Osteoblast (primary cell): ENCODE results near the gene HNRNPH2. TPM values are rescaled to one million over a fixed set of nuclear protein-coding genes. Genes with fewer than 3 reads are reported as not detected.

ENCODE experiments used
- DNase-seq: peaks from one replicate; pipeline ENCODE4 v3.0.0; 2011; ENCODE audit warnings: low spot score, mixed read lengths; ENCODE audit not compliant: insufficient read length; ENCODE audit errors: missing footprints
- H2AFZ ChIP-seq: 2 replicates; pipeline ENCODE4 v1.6.0; 2011; ENCODE audit warnings: mild to moderate bottlenecking, low read length
- H3K27ac ChIP-seq: 2 replicates; pipeline ENCODE4 v1.5.1; 2011; ENCODE audit warnings: mild to moderate bottlenecking, low read depth, low read length, moderate library complexity
- H3K27me3 ChIP-seq: 2 replicates; pipeline ENCODE4 v1.6.0; 2012; ENCODE audit warnings: mild to moderate bottlenecking, control low read depth, inconsistent platforms, low read length, moderate library complexity; ENCODE audit not compliant: insufficient read depth
- H3K36me3 ChIP-seq: 2 replicates; pipeline ENCODE4 v1.5.1; 2011; ENCODE audit warnings: mild to moderate bottlenecking, low read length, control low read depth, moderate library complexity; ENCODE audit not compliant: insufficient read depth
- H3K4me1 ChIP-seq: 2 replicates; pipeline ENCODE4 v1.5.1; 2011; ENCODE audit warnings: mild to moderate bottlenecking, low read length, control low read depth, moderate library complexity; ENCODE audit not compliant: insufficient read depth
- H3K4me2 ChIP-seq: 2 replicates; pipeline ENCODE4 v1.6.0; 2011; ENCODE audit warnings: mild to moderate bottlenecking, low read length; ENCODE audit not compliant: insufficient read depth
- H3K4me3 ChIP-seq: fragments of 200-600 bp; sonication (generic); 3 replicates; pipeline ENCODE4 v1.5.1; 2012; ENCODE audit warnings: mild to moderate bottlenecking, low read length, inconsistent platforms; ENCODE audit not compliant: insufficient read depth
- H3K79me2 ChIP-seq: 2 replicates; pipeline ENCODE4 v1.6.0; 2012; ENCODE audit warnings: mild to moderate bottlenecking, low read length, control low read depth, inconsistent platforms; ENCODE audit not compliant: insufficient read depth
- H3K9me3 ChIP-seq: 2 replicates; pipeline ENCODE4 v1.5.1; 2011; ENCODE audit warnings: low read depth, low read length, control low read depth
- H4K20me1 ChIP-seq: 2 replicates; pipeline ENCODE4 v1.6.0; 2012; ENCODE audit warnings: mild to moderate bottlenecking, low read length, control low read depth; ENCODE audit not compliant: insufficient read depth
- CTCF ChIP-seq: IDR thresholded peaks from 2 replicates; pipeline ENCODE4 v1.5.1; 2011; ENCODE audit warnings: mild to moderate bottlenecking, low read depth, low read length, moderate library complexity; ENCODE audit errors: extremely low read depth
- total RNA-seq: library from RNA; depleted of rRNA; stranded (reverse); fragments of >200 nt; gene quantifications from 2 replicates; pipeline ENCODE4 v1.2.3, GENCODE V29; 2012

The HNRNPH2 gene
- total RNA-seq, 1 donor, result 70.2 TPM

DNA sequence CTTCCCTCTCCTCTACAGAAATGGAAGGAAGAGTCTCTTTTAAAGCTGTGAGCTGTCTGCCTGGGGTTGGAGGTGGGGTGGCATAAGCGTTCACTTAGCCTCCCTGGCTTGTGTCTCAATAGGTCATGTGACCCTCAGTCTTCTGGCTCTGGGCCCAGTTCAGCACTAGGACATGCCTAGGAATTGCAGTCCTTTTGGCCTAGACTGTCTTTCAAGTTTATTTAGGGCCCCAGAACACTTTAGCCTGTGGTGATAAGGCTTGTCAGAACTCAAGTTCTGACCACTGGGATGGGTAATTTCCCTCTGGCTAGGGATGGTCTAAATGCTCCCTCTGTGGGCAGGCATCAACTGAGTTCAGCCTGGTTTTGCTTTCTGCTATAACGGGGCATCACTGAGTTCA, 42.9 kb downstream of the HNRNPH2 start:
- no peak for TF ChIP-seq CTCF
- no peak overlapping the region for H3K4me3 ChIP-seq
- peaks cover 2% of the 10 kb centered on the region for H3K4me1 ChIP-seq
- H3K27me3 ChIP-seq, result no peaks in the 10 kb centered on the region
- H3K36me3 ChIP-seq, result no peaks in the 10 kb centered on the region
- H2AFZ ChIP-seq, result no peak overlapping the region
- H3K4me2 ChIP-seq, result no peak overlapping the region
- DNase-seq, result no peak
- no peaks in the 10 kb centered on the region for H3K9me3 ChIP-seq
- no peaks in the 10 kb centered on the region for H3K79me2 ChIP-seq
- H3K27ac ChIP-seq, result no peak overlapping the region
- no peaks in the 10 kb centered on the region for H4K20me1 ChIP-seq

- Histone ChIP-seq H3K4me3 (no peak overlapping the region), H3K79me2 (no peaks in the 10 kb centered on the region), H3K36me3 (no peaks in the 10 kb centered on the region), H3K27me3 (no peaks in the 10 kb centered on the region), H3K27ac (no peak overlapping the region), H3K4me1 (peaks cover 2% of the 10 kb centered on the region), H2AFZ (no peak overlapping the region), H4K20me1 (no peaks in the 10 kb centered on the region), H3K4me2 (no peak overlapping the region), H3K9me3 (no peaks in the 10 kb centered on the region)
- DNase-seq, result no peak
- TF ChIP-seq CTCF, result no peak
Measured at GRCh38 chrX:101452056-101452455, 44.0 kb downstream of the HNRNPH2 start.

DNA sequence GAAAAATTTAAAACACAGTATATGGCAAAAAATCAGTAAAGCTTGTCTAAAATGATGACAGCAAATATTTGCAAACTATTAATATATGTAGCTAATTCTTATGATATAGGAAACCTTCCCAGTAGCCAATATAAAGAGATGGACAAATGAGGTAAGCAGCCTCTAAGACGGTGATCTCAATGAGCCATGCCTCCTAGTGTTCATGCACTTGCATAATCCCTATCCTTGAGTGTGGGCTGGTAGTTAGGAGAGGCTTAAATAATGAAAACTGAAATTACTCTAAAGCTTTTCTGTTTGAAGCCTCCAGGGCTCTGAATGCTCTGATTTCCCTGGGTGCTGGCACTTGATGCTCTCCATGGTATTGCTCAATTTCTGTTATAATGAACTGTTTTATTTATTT, 52.6 kb downstream of the HNRNPH2 start:
- no peak overlapping the region for H3K4me3 ChIP-seq
- TF ChIP-seq CTCF, result no peak
- H3K9me3 ChIP-seq, result no peaks in the 10 kb centered on the region

DNA sequence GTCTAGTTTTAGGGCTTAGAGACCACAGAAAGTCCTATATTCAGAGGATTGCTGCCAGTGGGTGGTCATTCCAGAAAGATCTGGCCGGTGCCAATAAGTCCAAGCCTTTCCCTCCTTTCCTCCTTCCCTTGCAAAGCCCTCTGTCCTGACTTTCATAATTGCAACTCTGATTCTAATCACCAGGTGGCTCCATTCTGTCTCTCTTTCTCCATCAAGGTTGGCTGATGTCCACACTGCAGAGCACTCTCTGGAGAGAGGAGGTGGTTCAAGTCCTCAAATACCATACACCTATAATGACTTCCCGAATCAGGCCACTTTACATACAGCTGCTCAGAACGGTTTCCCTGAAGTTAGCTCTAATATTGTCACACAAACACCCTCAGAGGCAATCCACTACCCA, 54.9 kb downstream of the HNRNPH2 start:
- H3K27ac ChIP-seq, result no peak overlapping the region
- H3K79me2 ChIP-seq, result no peaks in the 10 kb centered on the region
- peak; percentile 49 for TF ChIP-seq CTCF
- no peaks in the 10 kb centered on the region for H3K27me3 ChIP-seq
- DNase-seq, result peak; percentile 10
- H3K36me3 ChIP-seq, result no peaks in the 10 kb centered on the region
- no peak overlapping the region for H2AFZ ChIP-seq
- no peak overlapping the region for H3K4me3 ChIP-seq
- no peaks in the 10 kb centered on the region for H4K20me1 ChIP-seq
- no peaks in the 10 kb centered on the region for H3K4me1 ChIP-seq
- no peaks in the 10 kb centered on the region for H3K9me3 ChIP-seq
- no peak overlapping the region for H3K4me2 ChIP-seq

More for the DNA sequence above, 52.6 kb downstream of the HNRNPH2 start:
- Histone ChIP-seq H3K4me2 (no peak overlapping the region), H4K20me1 (no peaks in the 10 kb centered on the region), H3K27ac (no peak overlapping the region), H3K27me3 (no peaks in the 10 kb centered on the region), H3K79me2 (no peaks in the 10 kb centered on the region), H3K4me1 (no peaks in the 10 kb centered on the region), H2AFZ (no peak overlapping the region), H3K36me3 (no peaks in the 10 kb centered on the region)
- no peak for DNase-seq

Other genes with a start within 250 kb of the HNRNPH2 start
- 0.59 and 0.72 TPM in 2 replicates for gene DRP2, start 188.4 kb upstream of the HNRNPH2 start, total RNA-seq
- 0.29 and 0.36 TPM in 2 replicates for gene TAF7L, start 116.9 kb upstream of the HNRNPH2 start, total RNA-seq
- 2.7 and 2.9 TPM in 2 replicates for gene TIMM8A, start 59.5 kb upstream of the HNRNPH2 start, total RNA-seq
- gene BTK, start 22.0 kb upstream of the HNRNPH2 start, total RNA-seq, result not detected in 2 replicates
- gene RPL36A, start 17.2 kb upstream of the HNRNPH2 start, total RNA-seq, result 87.2 and 105 TPM in 2 replicates
- gene GLA, start 297 bp upstream of the HNRNPH2 start, total RNA-seq, result 22.8 and 26.5 TPM in 2 replicates
- gene ARMCX4, start 77.2 kb downstream of the HNRNPH2 start, total RNA-seq, result 5.0 and 5.1 TPM in 2 replicates
- 67.7 and 70.1 TPM in 2 replicates for gene ARMCX1, start 142.3 kb downstream of the HNRNPH2 start, total RNA-seq
- gene ARMCX6, start 209.8 kb downstream of the HNRNPH2 start, total RNA-seq, result 31.8 and 35.1 TPM in 2 replicates
- 73.5 and 79.3 TPM in 2 replicates for gene ARMCX3, start 214.9 kb downstream of the HNRNPH2 start, total RNA-seq